Activated naive CD4-positive, alpha-beta T cell treated with anti-CD3 and anti-CD28 coated beads, Interleukin-2, amount 50 U/mL, for 24 hours (primary cell): ENCODE measurements around the gene CERS5.

Source experiments
- H3K27ac Mint-ChIP-seq: one replicate; pipeline ENCODE4 v1.8.0; 2021; ENCODE audit warnings: mild to moderate bottlenecking, mixed read lengths
- H3K27me3 Mint-ChIP-seq: one replicate; pipeline ENCODE4 v1.8.0; 2021; ENCODE audit warnings: mixed read lengths
- H3K36me3 Mint-ChIP-seq: one replicate; pipeline ENCODE4 v1.8.0; 2021; ENCODE audit warnings: mixed read lengths
- H3K4me1 Mint-ChIP-seq: one replicate; pipeline ENCODE4 v1.8.0; 2021; ENCODE audit warnings: mixed read lengths
- H3K4me3 Mint-ChIP-seq: one replicate; pipeline ENCODE4 v1.8.0; 2021; ENCODE audit warnings: mild to moderate bottlenecking, mixed read lengths
- H3K9me3 Mint-ChIP-seq: one replicate; pipeline ENCODE4 v1.8.0; 2021; ENCODE audit warnings: mixed read lengths

CERS5 gene

DNA sequence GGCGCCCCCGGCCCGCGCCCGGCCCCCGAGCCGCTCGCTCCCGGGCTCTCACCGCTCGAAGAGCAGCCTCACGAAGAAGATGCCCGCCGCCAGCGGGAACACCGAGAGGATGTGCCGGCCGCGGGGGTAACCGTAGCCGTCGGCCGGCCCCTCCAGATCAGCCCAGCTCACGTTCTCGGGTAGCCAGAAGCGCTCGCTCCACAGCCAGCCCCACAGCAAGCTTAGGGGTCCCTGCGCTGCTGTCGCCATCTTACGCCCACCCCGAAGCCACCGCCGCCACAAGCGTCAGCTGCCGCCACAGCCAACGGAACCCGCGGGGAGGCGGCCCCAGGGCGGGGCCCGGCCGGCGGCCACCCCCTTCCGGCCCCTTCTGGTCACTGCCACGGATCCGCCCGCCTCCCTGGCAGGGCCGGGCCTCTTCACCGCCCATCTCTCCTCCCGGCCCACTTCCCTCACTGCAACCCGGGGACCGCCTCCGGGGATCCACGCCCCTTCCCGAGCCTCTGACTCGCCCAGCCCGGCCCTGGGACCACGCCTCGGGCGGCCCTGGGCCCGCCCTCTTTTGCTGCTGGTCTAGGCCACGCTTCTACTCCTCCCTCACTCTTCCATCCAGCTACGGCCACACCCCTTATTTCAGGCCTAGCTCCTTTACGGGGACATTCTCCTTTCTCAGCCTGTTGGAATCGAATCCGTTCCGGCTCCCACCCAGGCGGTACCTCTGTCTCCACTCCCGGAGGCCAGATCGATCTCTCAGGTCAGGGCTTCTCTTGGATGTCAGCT lies at the start of gene CERS5:
Gene CERS5, minus strand, starts transcription at position 321 of the 780 bp plus-strand sequence. Its CDS starts 72 bp downstream, at position 249.
- peak within 1 kb of the TSS; percentile 85 for H3K4me3 Mint-ChIP-seq
- no peaks in the 10 kb centered on the region for H3K9me3 Mint-ChIP-seq
- H3K27me3 Mint-ChIP-seq, result no peaks in the 10 kb centered on the region
- H3K27ac Mint-ChIP-seq, result peak within 1 kb of the TSS; percentile 90
- peaks cover 22% of the 10 kb centered on the region for H3K4me1 Mint-ChIP-seq
- H3K36me3 Mint-ChIP-seq, result peaks cover 1% of the 10 kb centered on the region

GRCh38 chr12:50215033-50215432 lies 47.9 kb upstream of the CERS5 start:
- Mint-ChIP-seq H3K9me3 (no peaks in the 10 kb centered on the region), H3K27ac (peak overlapping the region; percentile 71), H3K4me1 (peaks cover 56% of the 10 kb centered on the region), H3K36me3 (peaks cover 2% of the 10 kb centered on the region), H3K4me3 (no peak overlapping the region), H3K27me3 (no peaks in the 10 kb centered on the region)

DNA sequence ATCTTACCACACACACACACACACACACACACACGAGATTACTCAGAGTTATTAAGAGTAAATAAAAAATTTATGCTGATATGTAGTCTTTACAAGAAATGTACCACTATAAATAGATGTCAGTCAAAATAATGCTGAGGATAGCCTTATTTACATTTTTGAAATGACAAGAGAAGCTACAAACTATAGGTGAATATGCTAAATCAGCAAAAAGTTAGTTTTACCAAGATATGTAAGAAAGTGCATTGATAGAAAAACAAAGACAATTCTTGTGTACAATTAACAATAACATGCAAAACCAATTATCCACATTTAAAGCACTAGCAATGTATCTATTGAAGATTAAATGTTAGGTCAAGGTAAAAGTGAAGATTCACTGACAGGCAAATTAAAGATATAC lies 46.8 kb upstream of the CERS5 start:
- H3K27me3 Mint-ChIP-seq, result no peaks in the 10 kb centered on the region
- H3K9me3 Mint-ChIP-seq, result no peaks in the 10 kb centered on the region
- peaks cover 51% of the 10 kb centered on the region for H3K4me1 Mint-ChIP-seq
- H3K27ac Mint-ChIP-seq, result peak overlapping the region; percentile 96
- peaks cover 2% of the 10 kb centered on the region for H3K36me3 Mint-ChIP-seq
- H3K4me3 Mint-ChIP-seq, result no peak overlapping the region

GRCh38 chr12:50213439-50213838 lies 46.3 kb upstream of the CERS5 start:
- peaks cover 2% of the 10 kb centered on the region for H3K36me3 Mint-ChIP-seq
- no peaks in the 10 kb centered on the region for H3K9me3 Mint-ChIP-seq
- peak overlapping the region; percentile 96 for H3K27ac Mint-ChIP-seq
- peaks cover 48% of the 10 kb centered on the region for H3K4me1 Mint-ChIP-seq
- H3K27me3 Mint-ChIP-seq, result no peaks in the 10 kb centered on the region
- no peak overlapping the region for H3K4me3 Mint-ChIP-seq

- H3K36me3 Mint-ChIP-seq, result peaks cover 2% of the 10 kb centered on the region
- H3K4me3 Mint-ChIP-seq, result peak overlapping the region; percentile 62
Measured at GRCh38 chr12:50212071-50212467, 44.9 kb upstream of the CERS5 start.

DNA sequence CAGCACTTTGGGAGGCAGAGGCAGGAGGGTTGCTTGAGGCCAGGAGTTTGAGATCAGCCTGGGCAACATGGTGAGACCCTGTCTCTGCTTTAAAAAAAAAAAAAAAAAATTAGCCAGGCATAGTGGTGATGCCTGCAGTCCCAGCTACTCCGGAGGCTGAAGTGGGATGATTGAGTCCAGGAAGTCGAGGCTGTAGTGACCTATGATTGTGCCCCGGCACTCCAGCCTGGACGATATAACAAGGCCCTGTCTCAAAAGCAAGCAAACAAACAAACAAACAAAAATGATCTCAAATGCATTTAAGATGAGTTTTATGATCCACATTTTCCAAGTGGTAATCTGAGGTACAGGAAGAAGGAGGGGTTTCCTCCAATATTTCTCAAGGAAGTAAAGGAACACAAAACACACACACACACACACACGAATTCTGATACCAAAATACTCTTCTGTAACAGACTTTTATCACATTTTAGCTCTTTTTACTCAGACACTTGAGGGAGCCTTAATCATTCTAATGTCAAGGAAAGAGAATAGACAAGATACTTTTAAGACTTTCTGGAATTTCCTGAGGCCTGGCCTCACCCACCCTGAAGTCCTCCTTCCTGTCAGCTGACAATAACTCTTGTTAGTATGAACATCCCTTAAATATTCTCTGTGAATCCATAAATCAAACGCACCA lies 44.4 kb upstream of the CERS5 start:
- H3K9me3 Mint-ChIP-seq, result no peaks in the 10 kb centered on the region

More at GRCh38 chr12:50212071-50212467, 44.9 kb upstream of the CERS5 start:
- Mint-ChIP-seq H3K4me1 (peaks cover 42% of the 10 kb centered on the region), H3K27ac (peak overlapping the region; percentile 99), H3K9me3 (no peaks in the 10 kb centered on the region), H3K27me3 (no peaks in the 10 kb centered on the region)

GRCh38 chr12:50207424-50207823 lies 40.3 kb upstream of the CERS5 start:
- Mint-ChIP-seq H3K4me3 (no peak overlapping the region), H3K4me1 (peaks cover 17% of the 10 kb centered on the region), H3K9me3 (no peaks in the 10 kb centered on the region), H3K27ac (no peak overlapping the region), H3K36me3 (peaks cover 6% of the 10 kb centered on the region), H3K27me3 (no peaks in the 10 kb centered on the region)

More for the DNA sequence above, 44.4 kb upstream of the CERS5 start:
- Mint-ChIP-seq H3K27me3 (no peaks in the 10 kb centered on the region), H3K27ac (peak overlapping the region; percentile 99), H3K4me3 (peak overlapping the region; percentile 62), H3K4me1 (peaks cover 40% of the 10 kb centered on the region), H3K36me3 (peaks cover 2% of the 10 kb centered on the region)

DNA sequence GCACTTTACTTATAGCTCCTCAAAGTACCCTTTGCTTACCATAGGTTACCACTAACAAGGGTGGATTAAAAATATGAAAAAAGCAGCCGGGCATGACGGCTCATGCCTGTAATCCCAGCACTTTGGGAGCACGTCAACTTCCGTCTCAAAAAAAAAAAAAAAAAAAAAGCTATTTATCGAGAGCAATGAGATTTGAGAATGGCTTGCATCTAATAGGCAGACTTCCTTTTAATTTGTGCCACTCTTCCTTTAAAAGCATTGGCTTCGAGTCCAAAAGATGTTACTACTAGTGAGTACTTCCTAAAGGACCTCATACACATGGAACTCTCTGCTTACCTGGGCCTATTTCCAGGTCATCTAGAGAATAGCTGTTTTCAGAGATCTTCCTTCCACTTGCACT lies 38.5 kb upstream of the CERS5 start:
- Mint-ChIP-seq H3K4me3 (no peak overlapping the region), H3K27ac (no peak overlapping the region), H3K4me1 (peaks cover 4% of the 10 kb centered on the region), H3K36me3 (peaks cover 7% of the 10 kb centered on the region), H3K9me3 (no peaks in the 10 kb centered on the region), H3K27me3 (no peaks in the 10 kb centered on the region)

DNA sequence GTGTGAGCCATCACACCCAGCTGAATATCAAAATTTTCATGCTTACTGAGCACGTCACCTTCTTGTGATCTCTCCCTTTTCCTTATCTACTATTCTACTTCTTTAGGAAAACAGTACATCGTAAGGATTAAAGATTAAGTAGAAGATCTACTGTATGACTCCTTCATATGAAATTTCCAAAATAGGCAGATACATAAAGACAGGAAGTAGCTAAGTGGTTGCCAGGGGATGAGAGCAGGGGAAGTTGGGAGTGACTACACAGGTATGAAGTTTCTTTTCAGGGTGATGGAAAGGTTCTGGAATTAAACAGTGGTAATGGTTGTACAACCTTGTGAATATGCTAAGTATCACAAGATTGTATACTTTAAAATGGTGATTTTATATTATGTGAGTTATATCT lies 36.5 kb upstream of the CERS5 start:
- Mint-ChIP-seq H3K27ac (no peak overlapping the region), H3K4me3 (no peak overlapping the region), H3K27me3 (no peaks in the 10 kb centered on the region), H3K4me1 (no peaks in the 10 kb centered on the region), H3K9me3 (no peaks in the 10 kb centered on the region), H3K36me3 (peaks cover 10% of the 10 kb centered on the region)

GRCh38 chr12:50201987-50202521 lies 34.9 kb upstream of the CERS5 start:
- no peaks in the 10 kb centered on the region for H3K9me3 Mint-ChIP-seq

DNA sequence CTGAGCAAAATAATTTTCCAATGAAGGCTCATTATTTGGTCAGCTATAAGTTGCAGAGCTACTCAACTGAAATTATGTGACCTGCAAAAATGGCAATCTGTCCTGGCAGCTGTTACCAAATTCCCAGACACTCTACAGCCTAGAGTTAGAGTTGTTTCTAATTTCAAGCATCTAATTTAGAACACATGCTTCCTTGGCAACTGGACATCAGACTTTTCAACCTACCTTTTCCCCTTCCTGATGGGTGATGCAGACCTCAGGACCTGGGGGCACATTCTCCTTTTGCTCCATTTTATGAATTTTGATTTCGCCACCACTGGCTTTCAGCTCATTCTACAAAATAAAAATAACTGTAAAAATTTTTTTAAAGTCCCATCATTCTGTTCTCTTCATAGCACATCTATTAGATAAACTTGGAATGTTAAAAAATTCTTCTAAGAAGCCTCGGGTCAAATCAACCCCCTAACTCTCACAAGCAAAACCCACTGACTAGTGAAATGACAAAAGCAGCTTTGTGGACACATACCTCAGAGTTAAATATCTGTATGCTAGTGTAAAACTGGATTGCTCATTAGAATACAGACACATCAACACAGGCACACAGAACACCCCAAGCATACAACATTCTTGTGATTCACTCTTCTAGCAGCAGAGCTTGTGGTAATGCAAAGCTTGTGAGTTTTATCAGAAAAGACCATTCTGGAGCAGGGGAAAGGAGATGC lies 33.5 kb upstream of the CERS5 start:
- no peaks in the 10 kb centered on the region for H3K9me3 Mint-ChIP-seq
- H3K4me3 Mint-ChIP-seq, result no peak overlapping the region
- no peak overlapping the region for H3K27ac Mint-ChIP-seq
- H3K36me3 Mint-ChIP-seq, result peaks cover 10% of the 10 kb centered on the region
- no peaks in the 10 kb centered on the region for H3K4me1 Mint-ChIP-seq
- no peaks in the 10 kb centered on the region for H3K27me3 Mint-ChIP-seq

More at GRCh38 chr12:50201987-50202521, 34.9 kb upstream of the CERS5 start:
- Mint-ChIP-seq H3K4me3 (no peak overlapping the region), H3K27ac (no peak overlapping the region), H3K4me1 (no peaks in the 10 kb centered on the region), H3K36me3 (peaks cover 14% of the 10 kb centered on the region), H3K27me3 (no peaks in the 10 kb centered on the region)

GRCh38 chr12:50198829-50199228 lies 31.7 kb upstream of the CERS5 start:
- no peak overlapping the region for H3K27ac Mint-ChIP-seq
- no peaks in the 10 kb centered on the region for H3K27me3 Mint-ChIP-seq
- no peaks in the 10 kb centered on the region for H3K9me3 Mint-ChIP-seq
- no peaks in the 10 kb centered on the region for H3K4me1 Mint-ChIP-seq
- H3K36me3 Mint-ChIP-seq, result peaks cover 10% of the 10 kb centered on the region
- H3K4me3 Mint-ChIP-seq, result no peak overlapping the region

- H3K27me3 Mint-ChIP-seq, result no peaks in the 10 kb centered on the region
- no peaks in the 10 kb centered on the region for H3K4me1 Mint-ChIP-seq
- H3K27ac Mint-ChIP-seq, result no peak overlapping the region
- peaks cover 11% of the 10 kb centered on the region for H3K36me3 Mint-ChIP-seq
- no peaks in the 10 kb centered on the region for H3K9me3 Mint-ChIP-seq
- no peak overlapping the region for H3K4me3 Mint-ChIP-seq
Measured at GRCh38 chr12:50197297-50197727, 30.1 kb upstream of the CERS5 start.

- no peaks in the 10 kb centered on the region for H3K27me3 Mint-ChIP-seq
- H3K27ac Mint-ChIP-seq, result no peak overlapping the region
- H3K36me3 Mint-ChIP-seq, result peaks cover 11% of the 10 kb centered on the region
- no peak overlapping the region for H3K4me3 Mint-ChIP-seq
- no peaks in the 10 kb centered on the region for H3K4me1 Mint-ChIP-seq
- no peaks in the 10 kb centered on the region for H3K9me3 Mint-ChIP-seq
Measured at GRCh38 chr12:50196537-50196936, 29.4 kb upstream of the CERS5 start.

- Mint-ChIP-seq H3K9me3 (no peaks in the 10 kb centered on the region), H3K27me3 (no peaks in the 10 kb centered on the region), H3K4me3 (no peak overlapping the region), H3K36me3 (peaks cover 11% of the 10 kb centered on the region), H3K27ac (no peak overlapping the region), H3K4me1 (no peaks in the 10 kb centered on the region)
Measured at GRCh38 chr12:50195832-50196231, 28.7 kb upstream of the CERS5 start.
